PC-3 (cell line): ENCODE measurements around the gene SLC7A6OS. TPM values are rescaled to one million over a fixed set of nuclear protein-coding genes. Genes with fewer than 3 reads are reported as not detected.
A peak's percentile ranks its signal among the peaks of the same experiment; 100 is the strongest.
"Not testable (repeated sequence)": the region's sequence is repeated elsewhere in the genome, so short reads cannot be mapped to it uniquely, and the experiment has no call there.

Experiments used
- ATAC-seq: fragments of 200-7000 bp; cut with Tn5 transposase; 2 replicates; pipeline ENCODE4 v1.9.1; 2020; ENCODE audit warnings: mild to moderate bottlenecking, moderate library complexity
- BruUV-seq: library from RNA; stranded (reverse); fragments of 400-500 nt; replicated peaks from 2 replicates; lab custom pipeline; 2021; lab: Mats Ljungman, UMichigan
- CTCF ChIA-PET: fragments of 300-600 bp; sonication (Branson Sonifier 250); formaldehyde crosslinking; loops from one replicate; lab custom pipeline; 2022; ENCODE audit warnings: antibody characterized with exemption; lab: Charles Lee
- POLR2A ChIA-PET: fragments of 300-600 bp; sonication (Branson Sonifier 250); formaldehyde crosslinking; loops from one replicate; lab custom pipeline; 2022; ENCODE audit warnings: antibody characterized with exemption; ENCODE audit not compliant: unreplicated experiment; lab: Charles Lee
- DNase-seq: peaks from one replicate; pipeline ENCODE4 v3.0.0-alpha.2; 2015
- H2AFZ ChIP-seq: fragments of 300-600 bp; sonication (generic); 2 replicates; pipeline ENCODE4 v1.6.0; 2016; ENCODE audit warnings: antibody characterized with exemption, low read length
- H3F3A ChIP-seq: fragments of 300-600 bp; sonication (generic); one replicate; pipeline ENCODE4 v1.6.0; 2017; ENCODE audit warnings: antibody characterized with exemption, low read length, control low read depth, mild to moderate bottlenecking; ENCODE audit not compliant: unreplicated experiment
- H3K27ac ChIP-seq: fragments of 300-600 bp; sonication (generic); 2 replicates; pipeline ENCODE4 v1.5.1; 2016; ENCODE audit warnings: mild to moderate bottlenecking, low read length
- H3K27me3 ChIP-seq: fragments of 300-600 bp; sonication (generic); 2 replicates; pipeline ENCODE4 v1.6.1; 2016; ENCODE audit warnings: low read length, mixed read lengths
- H3K36me3 ChIP-seq: fragments of 300-600 bp; sonication (generic); 2 replicates; pipeline ENCODE4 v1.6.1; 2016; ENCODE audit warnings: low read depth, mixed run types, low read length, mixed read lengths
- H3K4me1 ChIP-seq: fragments of 300-600 bp; sonication (generic); 2 replicates; pipeline ENCODE4 v1.5.1; 2016; ENCODE audit warnings: low read length; ENCODE audit not compliant: insufficient read depth
- H3K4me2 ChIP-seq: fragments of 300-600 bp; sonication (generic); 2 replicates; pipeline ENCODE4 v1.6.0; 2016; ENCODE audit warnings: low read length
- H3K4me3 ChIP-seq: fragments of 300-600 bp; sonication (generic); 2 replicates; pipeline ENCODE4 v1.5.1; 2016; ENCODE audit warnings: mild to moderate bottlenecking, low read length, mixed read lengths
- H3K79me2 ChIP-seq: fragments of 300-600 bp; sonication (generic); 2 replicates; pipeline ENCODE4 v1.6.1; 2017; ENCODE audit warnings: low read length, mixed read lengths
- H3K9ac ChIP-seq: fragments of 300-600 bp; sonication (generic); 2 replicates; pipeline ENCODE4 v1.6.0; 2016; ENCODE audit warnings: mild to moderate bottlenecking, low read length
- H3K9me2 ChIP-seq: fragments of 300-600 bp; sonication (generic); replicated peaks from 2 replicates; pipeline ENCODE4 v1.6.1; 2016; ENCODE audit warnings: mixed run types, low read length, mixed read lengths
- H3K9me3 ChIP-seq: fragments of 300-600 bp; sonication (generic); 2 replicates; pipeline ENCODE4 v1.6.1; 2016; ENCODE audit warnings: low read length, mixed read lengths
- H4K20me1 ChIP-seq: fragments of 300-600 bp; sonication (generic); 2 replicates; pipeline ENCODE4 v1.6.1; 2016; ENCODE audit warnings: low read length, mixed read lengths
- CTCF ChIP-seq: fragments of 300-600 bp; sonication (generic); conservative IDR thresholded peaks from 2 replicates; pipeline ENCODE4 v1.5.1; 2017; ENCODE audit warnings: antibody characterized with exemption, low read depth, mild to moderate bottlenecking, low read length
- EZH2 ChIP-seq: fragments of 300-600 bp; sonication (generic); IDR thresholded peaks from one replicate; pipeline ENCODE4 v1.6.1; 2017; ENCODE audit warnings: antibody characterized with exemption, mild to moderate bottlenecking, low read length; ENCODE audit not compliant: unreplicated experiment
- EZH2phosphoT487 ChIP-seq: fragments of 300-600 bp; sonication (generic); IDR thresholded peaks from 2 replicates; pipeline ENCODE4 v1.6.1; 2018; ENCODE audit warnings: mild to moderate bottlenecking, antibody characterized with exemption, low read length, borderline replicate concordance
- intact Hi-C: fragments of 100-400 bp; cut with micrococcal nuclease; formaldehyde crosslinking; loops from 2 replicates; pipeline ENCODE4 v1.9.0; 2023
- total RNA-seq: library from RNA; depleted of rRNA; stranded (reverse); fragments of >200 nt; gene quantifications from 2 replicates; pipeline ENCODE4 v1.2.3, GENCODE V29; 2014

SLC7A6OS gene
- total RNA-seq, 1 experiment from 2014 or later, result 12.6 TPM

DNA sequence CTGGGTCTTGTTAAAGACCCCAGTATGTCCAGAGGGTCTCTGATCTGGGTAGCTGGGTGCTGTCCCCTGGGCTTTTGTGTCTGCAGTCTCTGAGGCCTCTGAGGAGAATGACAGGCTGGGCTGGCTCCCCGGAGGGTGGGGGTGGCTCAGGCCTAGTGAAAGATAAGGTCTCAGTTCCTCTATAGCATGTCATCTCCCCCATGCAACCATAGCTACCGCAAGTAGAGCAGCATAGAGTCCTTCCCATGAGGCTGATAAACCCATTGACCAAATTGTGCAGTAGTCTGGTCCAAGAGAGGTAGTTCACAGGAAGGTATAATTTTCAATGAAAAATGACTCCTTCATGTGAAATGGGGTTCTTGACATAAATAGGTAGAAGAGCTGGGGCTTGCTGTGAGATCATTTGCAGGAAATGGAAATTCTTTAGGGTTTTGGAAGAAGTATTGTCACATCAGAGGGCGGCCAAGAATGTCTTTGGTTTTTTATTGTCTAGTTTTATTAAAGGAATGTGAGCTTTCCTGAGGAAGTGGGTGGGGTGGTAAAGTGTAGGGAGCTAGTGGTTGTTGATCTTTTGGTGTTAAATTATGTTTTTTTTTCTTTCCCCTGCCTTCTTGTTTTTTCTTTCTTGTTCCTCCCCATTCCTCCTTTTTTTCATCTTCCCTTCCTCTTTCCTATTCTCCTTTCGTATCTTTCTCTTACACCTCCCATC is 21.0 kb downstream of the SLC7A6OS start:
- H4K20me1 ChIP-seq, result no peaks in the 10 kb centered on the region
- POLR2A ChIA-PET, result interaction anchor here (0.7 kb wide), 1 partner anchor 26 kb away, joined by 4 read pairs; no protein-coding TSS in a partner anchor
- intact Hi-C loops, result no loop called here

GRCh38 chr16:68289202-68289601 is 21.5 kb downstream of the SLC7A6OS start:
- BruUV-seq, result no TSS peak
- Histone ChIP-seq H3K27ac (no peak overlapping the region), H3F3A (no peaks in the 10 kb centered on the region), H3K27me3 (no peaks in the 10 kb centered on the region), H3K79me2 (peaks cover 14% of the 10 kb centered on the region; the same call in 1 of the 2 replicates), H3K4me2 (no peak overlapping the region), H3K9ac (no peak overlapping the region), H4K20me1 (no peaks in the 10 kb centered on the region), H3K9me2 (no peaks in the 10 kb centered on the region), H3K9me3 (no peaks in the 10 kb centered on the region), H3K4me1 (peaks cover 20% of the 10 kb centered on the region), H2AFZ (no peak overlapping the region), H3K4me3 (no peak overlapping the region), H3K36me3 (peaks cover 14% of the 10 kb centered on the region; the same call in 1 of the 2 replicates)
- ChIA-PET POLR2A (interaction anchor here (0.7 kb wide), 1 partner anchor 26 kb away, joined by 4 read pairs; no protein-coding TSS in a partner anchor), CTCF (no interaction called here)
- TF ChIP-seq EZH2 (no peak), CTCF (no peak), EZH2phosphoT487 (no peak)
- DNase-seq (no peak), ATAC-seq (no peak)
- intact Hi-C loops, result no loop called here

More for the DNA sequence above, 21.0 kb downstream of the SLC7A6OS start:
- Histone ChIP-seq H3K79me2 (peaks cover 14% of the 10 kb centered on the region; the same call in 1 of the 2 replicates), H3K9me2 (no peaks in the 10 kb centered on the region), H3K27me3 (no peaks in the 10 kb centered on the region), H3K4me3 (no peak overlapping the region), H3F3A (no peaks in the 10 kb centered on the region), H3K9ac (no peak overlapping the region), H2AFZ (no peak overlapping the region), H3K4me2 (no peak overlapping the region), H3K36me3 (peaks cover 17% of the 10 kb centered on the region; the same call in 1 of the 2 replicates), H3K27ac (no peak overlapping the region), H3K9me3 (no peaks in the 10 kb centered on the region), H3K4me1 (peaks cover 20% of the 10 kb centered on the region)
- ATAC-seq, result peak; percentile 65
- TF ChIP-seq EZH2 (no peak), CTCF (no peak), EZH2phosphoT487 (no peak)
- DNase-seq, result no peak
- BruUV-seq, result no TSS peak
- CTCF ChIA-PET, result interaction anchor here (0.5 kb wide), 1 partner anchor 27 kb away, joined by 4 read pairs; no protein-coding TSS in a partner anchor

GRCh38 chr16:68288796-68289195 is 21.9 kb downstream of the SLC7A6OS start:
- H4K20me1 ChIP-seq, DNase-seq, H3K27me3 ChIP-seq, intact Hi-C loops, H3K4me2 ChIP-seq, H3K9me3 ChIP-seq, H3K4me3 ChIP-seq, BruUV-seq, H3K27ac ChIP-seq, H3K9me2 ChIP-seq, H2AFZ ChIP-seq, ATAC-seq, H3K9ac ChIP-seq, H3F3A ChIP-seq: not testable (repeated sequence)
- Histone ChIP-seq H3K79me2 (peaks cover 14% of the 10 kb centered on the region; the same call in 1 of the 2 replicates), H3K4me1 (peaks cover 20% of the 10 kb centered on the region), H3K36me3 (peaks cover 14% of the 10 kb centered on the region; the same call in 1 of the 2 replicates)
- POLR2A ChIA-PET, result interaction anchor here (1.4 kb wide), 1 partner anchor 22 kb away, joined by 3 read pairs; the partner anchor contains the start of genes PRMT7 and SLC7A6OS
- CTCF ChIA-PET, result interaction anchor here (1.5 kb wide), 1 partner anchor 24 kb away, joined by 7 read pairs; the partner anchor contains the start of gene SLC7A6
